ACC112 (cell line): Measurements from ENCODE around the gene PPIB.
"Not testable (repeated sequence)": the region's sequence is repeated elsewhere in the genome, so short reads cannot be mapped to it uniquely, and the experiment has no call there.

ENCODE experiments used
- H2AFZ ChIP-seq: fragments of 200-600 bp; sonication (generic); one replicate; pipeline ENCODE4 v1.6.0; 2017; ENCODE audit warnings: antibody characterized with exemption, low read length; ENCODE audit not compliant: unreplicated experiment
- H3K27ac ChIP-seq: fragments of 200-600 bp; sonication (generic); 2 replicates; pipeline ENCODE4 v1.5.1; 2014; ENCODE audit warnings: low read depth, mild to moderate bottlenecking, antibody characterized with exemption, low read length, moderate library complexity
- H3K27me3 ChIP-seq: fragments of 200-600 bp; sonication (generic); 2 replicates; pipeline ENCODE4 v1.6.1; 2014; ENCODE audit warnings: mild to moderate bottlenecking, antibody characterized with exemption, low read length, moderate library complexity, mixed read lengths; ENCODE audit not compliant: insufficient read depth
- H3K36me3 ChIP-seq: fragments of 200-600 bp; sonication (generic); 2 replicates; pipeline ENCODE4 v1.6.1; 2016; ENCODE audit warnings: mild to moderate bottlenecking, antibody characterized with exemption, low read length, moderate library complexity, mixed read lengths; ENCODE audit not compliant: insufficient read depth
- H3K4me1 ChIP-seq: fragments of 200-600 bp; sonication (generic); one replicate; pipeline ENCODE4 v1.6.1; 2016; ENCODE audit warnings: low read length, mixed read lengths; ENCODE audit not compliant: insufficient read depth, unreplicated experiment, control insufficient read depth
- H3K4me3 ChIP-seq: fragments of 200-600 bp; sonication (generic); 2 replicates; pipeline ENCODE4 v1.5.1; 2014; ENCODE audit warnings: mild to moderate bottlenecking, low read depth, low read length
- H3K79me2 ChIP-seq: fragments of 200-600 bp; sonication (generic); one replicate; pipeline ENCODE4 v1.6.0; 2016; ENCODE audit warnings: low read length; ENCODE audit not compliant: control insufficient read depth, unreplicated experiment, insufficient read depth

Gene PPIB

DNA sequence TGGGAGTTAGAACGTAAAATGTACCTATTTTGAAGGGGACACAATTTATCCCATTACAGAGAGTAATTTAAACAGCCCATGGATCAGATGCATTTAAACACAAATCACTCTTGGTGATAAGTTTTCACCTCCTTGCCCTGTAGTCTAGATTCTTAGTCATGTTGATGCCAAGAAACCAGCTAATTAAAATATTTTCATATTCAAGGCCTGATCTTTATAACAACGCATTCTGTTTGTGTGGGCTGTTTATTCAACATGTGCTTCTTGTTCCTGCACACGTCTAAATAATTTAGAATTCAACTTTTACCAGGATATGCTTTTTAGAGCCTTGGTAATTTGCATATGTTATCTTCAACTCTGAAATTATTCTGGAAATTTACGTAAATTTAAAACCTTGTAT lies 41.2 kb downstream of the PPIB start:
- H3K27ac ChIP-seq = no peak overlapping the region
- H3K4me3 ChIP-seq = no peak overlapping the region
- no peaks in the 10 kb centered on the region for H3K79me2 ChIP-seq
- peaks cover 34% of the 10 kb centered on the region for H3K36me3 ChIP-seq
- no peaks in the 10 kb centered on the region for H3K27me3 ChIP-seq
- no peaks in the 10 kb centered on the region for H3K4me1 ChIP-seq
- H2AFZ ChIP-seq = no peak overlapping the region

DNA sequence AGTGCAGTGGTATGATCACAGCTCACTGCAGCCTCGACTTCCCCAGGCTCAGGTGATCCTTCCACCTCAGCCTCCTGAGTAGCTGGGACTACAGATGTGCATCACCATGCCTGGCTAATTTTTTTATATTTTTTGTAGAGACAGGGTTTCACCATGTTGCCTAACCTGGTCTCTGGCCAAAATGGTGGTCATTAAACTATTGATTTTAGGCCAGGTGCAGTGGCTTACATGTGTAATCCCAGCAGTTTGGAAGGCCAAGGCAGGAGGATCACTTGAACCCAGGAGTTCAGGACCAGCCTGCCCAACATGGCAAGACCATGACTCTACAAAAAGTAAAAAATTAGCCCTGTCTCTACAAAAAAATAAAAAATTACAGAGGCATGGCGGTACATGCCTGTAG lies 42.5 kb downstream of the PPIB start:
- H3K79me2 ChIP-seq, H3K27ac ChIP-seq, H3K27me3 ChIP-seq, H2AFZ ChIP-seq, H3K4me1 ChIP-seq, H3K4me3 ChIP-seq: not testable (repeated sequence)
- H3K36me3 ChIP-seq = peaks cover 29% of the 10 kb centered on the region

DNA sequence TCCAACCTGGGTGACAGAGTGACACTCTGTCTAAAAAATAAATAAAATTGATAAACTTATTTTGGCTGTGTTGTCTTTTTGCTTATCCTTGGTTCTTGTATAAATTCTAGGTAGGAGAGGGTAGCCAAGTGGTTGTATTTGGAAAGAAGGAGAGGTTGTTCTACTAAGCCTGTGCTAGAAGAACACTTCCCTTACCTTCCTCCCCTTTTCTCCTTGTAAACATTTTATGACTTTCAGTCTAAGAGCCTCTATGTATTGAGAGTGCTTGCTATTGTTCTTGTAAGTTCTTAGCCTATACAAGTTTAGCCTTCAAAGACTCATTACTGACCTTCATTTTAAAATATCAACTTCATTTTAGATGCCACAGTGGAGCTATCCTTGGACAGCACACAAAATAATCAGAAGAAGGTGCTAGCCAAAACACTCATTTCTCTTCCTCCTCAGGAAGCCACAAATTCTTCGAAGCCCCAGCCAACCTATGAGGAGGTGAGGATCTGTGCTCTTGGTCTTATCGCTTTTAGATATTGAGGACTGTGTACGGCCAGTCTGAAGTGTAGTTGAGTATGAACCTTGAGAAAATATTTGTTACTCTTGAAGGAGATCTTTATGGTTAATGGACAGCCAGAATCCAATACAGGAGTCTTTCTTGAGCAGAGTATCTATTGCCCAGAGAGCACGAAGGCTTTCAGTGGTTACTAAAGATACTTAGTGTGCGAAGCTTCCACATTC lies 44.9 kb downstream of the PPIB start:
- Histone ChIP-seq H3K27ac (no peak overlapping the region), H2AFZ (no peak overlapping the region), H3K27me3 (no peaks in the 10 kb centered on the region), H3K4me1 (no peaks in the 10 kb centered on the region), H3K79me2 (no peaks in the 10 kb centered on the region), H3K4me3 (no peak overlapping the region), H3K36me3 (peaks cover 27% of the 10 kb centered on the region)

GRCh38 chr15:64112904-64113303 lies 49.9 kb downstream of the PPIB start:
- H3K4me1 ChIP-seq = peaks cover 12% of the 10 kb centered on the region
- H3K27ac ChIP-seq = peak overlapping the region; percentile 50
- H3K27me3 ChIP-seq = no peaks in the 10 kb centered on the region
- peaks cover 39% of the 10 kb centered on the region for H3K79me2 ChIP-seq
- H2AFZ ChIP-seq = no peak overlapping the region
- H3K4me3 ChIP-seq = no peak overlapping the region
- peaks cover 7% of the 10 kb centered on the region; the same call in 1 of the 2 replicates for H3K36me3 ChIP-seq

DNA sequence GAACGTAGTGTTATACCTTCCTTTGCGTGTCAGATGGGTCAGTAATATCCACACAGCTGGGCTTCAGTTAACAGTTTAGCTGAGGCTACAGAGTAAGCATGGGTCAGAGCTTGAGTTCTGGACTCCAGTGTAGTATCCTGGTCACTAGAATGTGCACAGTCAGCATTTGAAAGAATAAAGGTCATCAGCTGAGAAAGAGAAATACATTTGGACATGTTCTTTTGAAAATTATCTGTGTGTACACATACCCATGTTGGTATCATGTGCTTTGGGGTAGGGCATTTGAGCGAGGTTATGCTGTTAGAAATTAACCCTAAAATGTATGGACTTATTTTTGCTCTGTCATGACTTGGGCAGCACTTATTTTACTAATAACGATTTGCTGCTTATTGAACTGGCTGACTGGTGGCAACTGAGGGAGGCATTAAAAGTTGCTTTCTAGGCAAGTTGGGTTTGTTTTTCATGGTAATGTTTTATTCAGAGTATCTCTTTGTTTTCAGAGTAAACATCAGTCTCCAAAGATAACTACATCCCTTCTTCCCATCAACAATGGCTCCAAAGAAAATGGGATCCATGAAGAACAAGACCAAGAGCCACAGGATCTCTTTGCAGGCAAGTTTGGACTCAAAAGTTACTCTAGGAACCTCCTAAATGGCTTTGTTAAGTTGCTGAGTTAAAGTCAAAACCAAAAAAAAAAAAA lies 50.6 kb downstream of the PPIB start:
- Histone ChIP-seq H3K4me1 (peaks cover 12% of the 10 kb centered on the region), H2AFZ (no peak overlapping the region), H3K36me3 (peaks cover 7% of the 10 kb centered on the region; the same call in 1 of the 2 replicates), H3K4me3 (no peak overlapping the region), H3K27ac (peak overlapping the region; percentile 50), H3K79me2 (peaks cover 45% of the 10 kb centered on the region), H3K27me3 (no peaks in the 10 kb centered on the region)

- Histone ChIP-seq H3K79me2 (peaks cover 51% of the 10 kb centered on the region), H3K27me3 (no peaks in the 10 kb centered on the region), H2AFZ (no peak overlapping the region), H3K36me3 (peaks cover 10% of the 10 kb centered on the region), H3K27ac (no peak overlapping the region), H3K4me3 (no peak overlapping the region), H3K4me1 (peaks cover 12% of the 10 kb centered on the region)
Observed at GRCh38 chr15:64111679-64112050, 51.2 kb downstream of the PPIB start.

- H3K4me3 ChIP-seq = no peak overlapping the region
- peaks cover 55% of the 10 kb centered on the region for H3K79me2 ChIP-seq
- H3K27ac ChIP-seq = no peak overlapping the region
- H2AFZ ChIP-seq = no peak overlapping the region
- peaks cover 12% of the 10 kb centered on the region for H3K4me1 ChIP-seq
- H3K36me3 ChIP-seq = peaks cover 10% of the 10 kb centered on the region
- H3K27me3 ChIP-seq = no peaks in the 10 kb centered on the region
Observed at GRCh38 chr15:64110950-64111678, 51.7 kb downstream of the PPIB start.

DNA sequence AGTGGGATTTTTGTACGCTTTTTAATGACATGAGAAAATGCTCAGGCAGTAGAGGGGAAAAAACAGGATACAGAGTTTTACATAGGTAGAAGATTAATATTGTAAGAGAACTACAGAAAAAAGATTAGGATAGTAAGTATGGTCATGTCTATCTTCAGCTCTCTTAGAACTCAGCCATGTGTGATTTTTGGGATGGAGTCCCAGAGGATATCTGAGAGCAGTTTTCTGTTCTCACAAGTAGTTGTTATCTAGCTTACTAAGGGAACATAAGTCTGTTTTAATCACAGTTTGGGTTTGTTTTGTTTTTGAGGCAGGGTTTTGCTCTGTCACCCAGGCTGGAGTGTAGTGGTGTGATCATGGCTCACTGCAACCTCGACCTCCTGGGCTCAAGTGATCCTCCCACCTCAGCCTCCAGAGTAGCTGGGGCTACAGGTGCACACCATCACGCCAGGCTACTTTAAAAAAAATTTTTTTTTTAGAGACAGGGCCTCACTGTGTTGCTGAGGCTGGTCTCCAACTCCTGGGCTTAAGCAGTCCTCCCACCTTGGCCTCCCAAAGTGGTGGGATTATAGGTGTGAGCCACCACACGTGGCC lies 52.6 kb downstream of the PPIB start:
- not testable (repeated sequence) for H3K27me3 ChIP-seq, H3K4me3 ChIP-seq, H2AFZ ChIP-seq, H3K27ac ChIP-seq
- H3K36me3 ChIP-seq = peaks cover 10% of the 10 kb centered on the region
- peaks cover 17% of the 10 kb centered on the region for H3K4me1 ChIP-seq
- H3K79me2 ChIP-seq = peaks cover 62% of the 10 kb centered on the region

DNA sequence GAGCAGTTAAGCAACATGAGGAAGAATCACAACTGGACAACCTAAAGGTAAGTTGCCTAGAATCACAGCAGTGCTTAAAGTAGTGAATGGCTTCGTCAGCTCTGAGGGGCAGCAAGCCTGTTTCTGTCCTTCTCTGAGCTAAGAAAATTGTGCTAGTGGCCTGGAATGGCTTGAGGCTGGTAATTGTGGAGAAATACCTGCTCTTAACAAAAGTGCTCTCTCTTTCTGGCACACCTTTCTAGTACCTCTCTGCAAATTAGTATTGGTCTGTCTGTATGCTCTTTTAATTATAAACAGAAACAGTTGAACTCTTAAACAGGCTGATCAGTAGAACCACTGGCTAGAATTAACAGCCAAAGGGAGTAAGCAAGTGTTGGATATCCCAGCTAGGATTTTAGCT lies 55.5 kb downstream of the PPIB start:
- Histone ChIP-seq H3K27ac (no peak overlapping the region), H3K27me3 (no peaks in the 10 kb centered on the region), H3K79me2 (peaks cover 82% of the 10 kb centered on the region), H3K4me1 (peaks cover 14% of the 10 kb centered on the region), H3K4me3 (no peak overlapping the region), H2AFZ (no peak overlapping the region), H3K36me3 (peaks cover 4% of the 10 kb centered on the region; the same call in 1 of the 2 replicates)
